Peyer's patch (tissue), 4 donors: ENCODE data around the gene DRAXIN. TPM values are rescaled to one million over a fixed set of nuclear protein-coding genes. Genes with fewer than 3 reads are reported as not detected.
"Not testable (repeated sequence)": the region's sequence is repeated elsewhere in the genome, so short reads cannot be mapped to it uniquely, and the experiment has no call there.

Experiments
- DNase-seq, 3 donors: peaks; one replicate each; pipeline ENCODE4 v3.0.0-alpha.2; 2017 to 2019
- H3K27ac ChIP-seq, 4 donors: fragments of 200-600 bp; sonication (generic); one replicate each; pipeline ENCODE4 v1.5.1; 2016 to 2019
- H3K27me3 ChIP-seq, 2 donors: fragments of 200-600 bp; sonication (generic); one replicate each; pipeline ENCODE4 v1.5.1; 2019
- H3K36me3 ChIP-seq, 3 donors: fragments of 200-600 bp; sonication (generic); one replicate each; pipeline ENCODE4 v1.5.1; 2016 to 2019
- H3K4me1 ChIP-seq, 4 donors: fragments of 200-600 bp; sonication (generic); one replicate each; pipeline ENCODE4 v1.5.1; 2016 to 2019
- H3K4me3 ChIP-seq, 4 donors: fragments of 200-600 bp; sonication (generic); 1 replicate in 3 of 4; 2 replicates in 1 of 4; pipeline ENCODE4 v1.5.1; 2016 to 2019; ENCODE audit warnings: mild to moderate bottlenecking in 1 of 4
- H3K9me3 ChIP-seq, 4 donors: fragments of 200-600 bp; sonication (generic); one replicate each; pipeline ENCODE4 v1.5.1; 2016 to 2019; ENCODE audit warnings: mild to moderate bottlenecking in 1 of 4
- CTCF ChIP-seq, 6 experiments: fragments of 450-650 bp in 4 of 6; fragments of 200-600 bp in 2 of 6; sonication (generic) in 1 of 6; IDR thresholded peaks; one replicate each; pipeline ENCODE4 v1.5.1; 2017 to 2019; ENCODE audit warnings: antibody characterized with exemption in 6 of 6, mild to moderate bottlenecking in 3 of 6, moderate library complexity in 1 of 6
- POLR2A ChIP-seq, 2 donors: fragments of 450-650 bp; IDR thresholded peaks; one replicate each; pipeline ENCODE4 v1.5.1; 2017; ENCODE audit warnings: antibody characterized with exemption in 2 of 2, mild to moderate bottlenecking in 2 of 2, moderate library complexity in 2 of 2
- total RNA-seq, 4 donors: library from RNA; depleted of rRNA; stranded (reverse); fragments of >200 nt; gene quantifications; one replicate each; pipeline ENCODE4 v1.1.0, GENCODE V29; 2016

Gene DRAXIN
- not detected for total RNA-seq

DNA sequence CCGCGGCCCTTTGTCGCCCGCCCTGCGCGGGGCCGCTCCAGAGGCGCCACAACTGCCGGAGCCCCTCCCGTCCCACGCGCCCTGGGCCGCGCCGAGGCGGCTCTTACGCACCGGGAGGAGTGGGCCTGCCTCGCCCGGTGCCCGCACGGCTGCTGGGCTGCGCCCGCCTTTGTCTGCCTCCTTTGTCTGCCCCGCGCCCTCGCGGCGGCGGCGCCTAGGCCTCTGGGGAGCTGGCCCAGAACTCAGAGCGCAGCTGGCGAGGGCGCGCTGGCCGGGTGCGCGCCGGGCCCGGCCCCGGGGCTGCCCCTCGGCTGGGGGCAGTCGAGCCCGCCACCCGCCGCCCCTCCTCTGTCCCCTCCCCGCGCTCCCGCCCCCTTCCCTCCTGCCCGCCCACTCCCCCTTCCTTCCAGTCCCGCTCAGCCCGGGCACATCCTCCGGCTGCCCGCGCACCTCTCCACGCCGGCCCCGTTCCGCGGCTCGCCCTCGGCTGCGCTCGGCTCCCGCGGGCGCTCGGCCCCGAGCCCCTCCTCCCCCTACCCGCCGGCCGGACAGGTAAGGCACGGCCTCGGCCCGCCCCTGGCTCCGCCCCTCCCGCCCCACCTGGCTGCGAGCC lies at the start of gene DRAXIN:
Gene DRAXIN, plus strand, starts transcription at position 409 of the 613 bp plus-strand sequence. CDS start 14,549 bp downstream, outside the sequence.
- Histone ChIP-seq H3K4me1 (peaks cover 0 to 28% (median 8%) of the 10 kb centered on the region in 4 donors), H3K36me3 (no peaks in the 10 kb centered on the region), H3K9me3 (no peaks in the 10 kb centered on the region), H3K4me3 (peak within 1 kb of the TSS in 3 of 4 donors; percentile 32 to 36 (median 35)), H3K27ac (no peak within 1 kb of the TSS), H3K27me3 (peaks cover 0 to 21% of the 10 kb centered on the region in 2 donors)
- TF ChIP-seq POLR2A (IDR thresholded peaks at IDR 0.05) (no peak), CTCF (IDR thresholded peaks at IDR 0.05) (no peak)
- no peak for DNase-seq

DNA sequence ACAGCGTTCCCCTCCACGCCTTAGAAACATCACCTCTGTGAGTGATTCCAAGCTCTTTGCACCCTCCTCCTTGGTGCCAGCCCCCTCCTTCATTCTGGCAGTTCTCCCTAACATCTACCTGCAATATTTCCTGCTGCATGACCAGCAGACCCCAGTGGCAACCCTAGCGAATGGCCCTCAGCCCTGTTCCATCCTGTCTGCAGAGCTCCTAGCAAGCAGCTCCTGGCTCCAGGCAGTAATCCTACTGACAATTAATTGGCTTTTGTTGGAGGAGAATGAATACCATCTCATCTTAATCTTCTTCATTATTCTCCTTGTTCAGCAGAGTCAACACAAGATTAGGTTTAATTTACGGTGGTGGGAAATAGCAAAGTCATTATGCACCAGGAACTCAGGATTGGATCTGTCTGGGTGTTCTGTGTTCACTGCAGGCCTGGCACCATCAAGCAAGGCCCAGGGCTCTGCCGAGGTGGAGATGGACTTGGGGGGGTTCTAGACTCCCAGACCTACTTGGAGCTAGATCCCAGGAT lies 49.7 kb upstream of the DRAXIN start:
- H3K27me3 ChIP-seq: no peaks in the 10 kb centered on the region
- DNase-seq: no peak
- no peak overlapping the region for H3K27ac ChIP-seq
- no peak overlapping the region for H3K4me3 ChIP-seq
- H3K36me3 ChIP-seq: no peaks in the 10 kb centered on the region
- TF ChIP-seq POLR2A (IDR thresholded peaks at IDR 0.05) (no peak), CTCF (IDR thresholded peaks at IDR 0.05) (no peak)
- no peaks in the 10 kb centered on the region for H3K9me3 ChIP-seq
- no peaks in the 10 kb centered on the region for H3K4me1 ChIP-seq

GRCh38 chr1:11642418-11643017 lies 49.0 kb upstream of the DRAXIN start:
- H3K27me3 ChIP-seq, H3K27ac ChIP-seq, H3K9me3 ChIP-seq, H3K36me3 ChIP-seq, H3K4me3 ChIP-seq, H3K4me1 ChIP-seq: not testable (repeated sequence)
- peak; percentile 94 to 98 (median 94) for TF ChIP-seq CTCF (IDR thresholded peaks at IDR 0.05)
- DNase-seq: peak; percentile 63 to 86 (median 70)

DNA sequence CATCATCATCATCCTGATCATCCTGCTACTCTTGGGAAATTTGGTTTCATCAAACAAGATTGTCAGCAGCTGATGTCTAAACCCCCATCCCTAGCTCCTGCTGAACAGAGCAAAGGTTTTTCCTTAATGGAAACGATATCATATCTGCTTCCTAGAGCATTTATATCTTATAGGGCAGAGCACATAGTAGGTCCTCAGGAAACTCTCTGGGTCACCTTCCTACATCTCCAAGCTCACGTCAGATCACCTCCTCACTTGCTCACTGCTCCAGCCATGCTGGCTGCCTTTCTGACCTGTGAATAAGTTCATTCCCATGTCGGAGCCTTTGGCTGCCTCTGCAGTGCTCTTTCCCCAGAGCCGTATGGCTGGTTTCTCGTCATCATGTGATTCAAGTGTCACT lies 47.7 kb upstream of the DRAXIN start:
- Histone ChIP-seq H3K27me3 (no peaks in the 10 kb centered on the region), H3K9me3 (no peaks in the 10 kb centered on the region), H3K4me1 (peaks cover 0 to 4% (median under 1%) of the 10 kb centered on the region in 4 donors), H3K4me3 (no peak overlapping the region), H3K27ac (no peak overlapping the region), H3K36me3 (no peaks in the 10 kb centered on the region)
- TF ChIP-seq POLR2A (IDR thresholded peaks at IDR 0.05): no peak
- TF ChIP-seq CTCF (IDR thresholded peaks at IDR 0.05): no peak
- DNase-seq: no peak

DNA sequence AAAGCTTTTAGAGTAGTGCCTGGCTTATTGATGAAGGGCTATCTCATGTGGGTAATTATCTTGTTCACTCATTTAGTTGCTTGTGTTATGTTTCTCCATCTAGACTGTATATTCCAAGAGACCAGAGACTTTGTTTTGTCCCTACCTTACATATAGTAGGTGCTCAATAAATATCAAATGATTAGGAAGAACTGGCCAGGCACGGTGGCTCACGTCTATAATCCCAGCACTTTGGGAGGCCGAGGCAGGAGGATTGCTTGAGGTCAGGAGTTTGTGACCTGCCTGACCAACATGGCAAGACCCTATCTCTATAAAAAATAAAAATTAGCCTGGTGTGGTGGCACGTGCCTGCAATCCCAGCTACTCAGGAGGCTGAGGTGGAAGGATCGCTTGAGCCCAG lies 46.2 kb upstream of the DRAXIN start:
- TF ChIP-seq POLR2A (IDR thresholded peaks at IDR 0.05) (no peak), CTCF (IDR thresholded peaks at IDR 0.05) (no peak)
- no peak for DNase-seq
- H3K27ac ChIP-seq: no peak overlapping the region
- peaks cover 0 to 19% (median 9%) of the 10 kb centered on the region in 4 donors for H3K4me1 ChIP-seq
- H3K4me3 ChIP-seq: no peak overlapping the region
- H3K36me3 ChIP-seq: no peaks in the 10 kb centered on the region
- H3K9me3 ChIP-seq: no peaks in the 10 kb centered on the region
- H3K27me3 ChIP-seq: peaks cover 0 to 7% of the 10 kb centered on the region in 2 donors
